ENCODE results near the gene RNGTT.
A peak's percentile ranks its signal among the peaks of the same experiment; 100 is the strongest.

Gene RNGTT

DNA sequence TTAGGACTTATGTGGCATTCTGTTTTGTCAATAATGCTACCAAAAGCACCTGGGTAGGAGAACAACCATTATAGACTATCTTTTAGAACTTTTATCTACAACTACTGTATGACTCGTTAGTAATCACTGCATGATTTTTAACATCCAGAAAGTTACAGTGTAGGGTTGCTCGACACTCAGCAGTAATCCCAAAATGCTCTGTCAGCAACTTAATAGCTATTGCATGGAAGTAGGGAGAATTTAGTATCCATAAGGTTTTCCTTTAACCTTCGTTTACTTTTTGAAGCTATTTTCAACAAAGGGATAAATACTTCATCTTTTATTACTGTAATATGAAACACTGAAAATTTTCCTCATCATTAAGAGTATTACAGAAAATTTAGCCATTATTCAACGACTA lies 309.5 kb downstream of the RNGTT start:
- DNase-seq (ENCODE audit: low spot score) = no peak

DNA sequence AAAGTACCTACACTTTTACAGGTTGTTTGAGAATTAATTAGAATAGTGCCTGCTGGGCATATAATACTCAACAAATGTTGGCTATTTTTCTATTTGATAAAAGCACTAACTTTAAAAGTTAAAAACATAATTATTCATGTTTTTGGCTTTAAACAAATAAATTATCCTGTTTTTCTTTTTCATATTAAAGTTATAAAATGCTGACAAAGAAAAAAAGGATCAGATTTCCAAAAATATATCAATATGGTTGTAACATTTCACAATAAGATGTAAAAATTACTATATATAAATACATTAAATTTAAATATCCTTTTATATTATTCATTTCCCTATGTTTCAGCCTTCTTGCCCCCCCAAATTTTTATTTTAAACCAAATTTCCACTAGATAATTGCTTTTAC lies 312.0 kb downstream of the RNGTT start:
- no peak for DNase-seq (ENCODE audit: low spot score)

DNA sequence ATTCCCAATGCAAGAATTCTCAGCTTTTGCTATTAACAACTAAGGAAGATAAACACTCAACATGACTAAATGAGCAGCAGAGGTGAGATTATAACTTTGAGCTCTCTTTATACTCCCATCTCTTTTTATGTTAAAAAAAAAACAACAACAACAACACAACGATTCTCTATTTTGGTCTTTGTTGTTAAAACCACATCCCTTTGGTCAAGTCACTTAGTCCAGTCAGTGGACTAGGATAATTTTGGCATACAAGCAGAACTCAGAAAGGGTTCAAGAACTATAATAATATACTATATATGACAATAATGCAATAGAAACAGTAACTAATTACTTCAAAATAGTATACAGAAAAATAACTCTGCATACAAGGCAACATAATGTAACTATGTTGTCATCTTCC lies 312.4 kb downstream of the RNGTT start:
- DNase-seq (ENCODE audit: low spot score) = no peak

- no peak for DNase-seq (ENCODE audit: low spot score)
Measured at GRCh38 chr6:88650029-88650619, 313.3 kb downstream of the RNGTT start.

DNA sequence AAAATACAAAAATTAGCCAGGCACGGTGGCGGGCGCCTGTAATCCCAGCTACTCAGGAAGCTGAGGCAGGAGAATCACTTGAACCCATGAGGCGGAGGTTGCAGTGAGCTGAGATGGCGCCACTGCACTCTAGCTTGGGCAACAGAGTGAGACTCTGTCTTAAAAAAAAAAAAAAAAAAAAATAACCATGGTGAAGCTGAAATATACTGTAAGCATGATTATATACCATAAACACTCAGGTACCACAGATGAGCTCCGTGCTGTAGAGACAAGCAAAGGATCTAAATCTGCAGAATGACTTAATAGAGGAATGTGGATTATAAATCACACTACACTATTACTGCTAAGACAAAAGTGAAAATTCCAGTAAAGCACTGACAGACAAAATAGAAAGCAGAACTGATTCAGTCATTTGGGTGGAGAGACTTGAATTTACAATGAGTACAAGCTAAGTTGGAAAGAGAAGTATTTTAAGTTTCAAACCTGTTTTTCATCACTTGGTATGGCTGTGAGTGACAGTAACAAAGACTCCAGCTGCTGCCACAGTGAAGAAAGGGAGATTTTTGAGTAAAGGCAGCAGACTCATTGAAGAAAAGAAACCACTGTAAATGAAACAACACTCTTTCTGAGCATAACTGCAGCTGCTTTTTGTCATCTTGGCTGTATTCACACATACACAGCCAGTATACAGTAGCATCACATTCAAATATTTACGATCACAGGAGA lies 322.1 kb downstream of the RNGTT start:
- no peak for DNase-seq (ENCODE audit: low spot score)

DNA sequence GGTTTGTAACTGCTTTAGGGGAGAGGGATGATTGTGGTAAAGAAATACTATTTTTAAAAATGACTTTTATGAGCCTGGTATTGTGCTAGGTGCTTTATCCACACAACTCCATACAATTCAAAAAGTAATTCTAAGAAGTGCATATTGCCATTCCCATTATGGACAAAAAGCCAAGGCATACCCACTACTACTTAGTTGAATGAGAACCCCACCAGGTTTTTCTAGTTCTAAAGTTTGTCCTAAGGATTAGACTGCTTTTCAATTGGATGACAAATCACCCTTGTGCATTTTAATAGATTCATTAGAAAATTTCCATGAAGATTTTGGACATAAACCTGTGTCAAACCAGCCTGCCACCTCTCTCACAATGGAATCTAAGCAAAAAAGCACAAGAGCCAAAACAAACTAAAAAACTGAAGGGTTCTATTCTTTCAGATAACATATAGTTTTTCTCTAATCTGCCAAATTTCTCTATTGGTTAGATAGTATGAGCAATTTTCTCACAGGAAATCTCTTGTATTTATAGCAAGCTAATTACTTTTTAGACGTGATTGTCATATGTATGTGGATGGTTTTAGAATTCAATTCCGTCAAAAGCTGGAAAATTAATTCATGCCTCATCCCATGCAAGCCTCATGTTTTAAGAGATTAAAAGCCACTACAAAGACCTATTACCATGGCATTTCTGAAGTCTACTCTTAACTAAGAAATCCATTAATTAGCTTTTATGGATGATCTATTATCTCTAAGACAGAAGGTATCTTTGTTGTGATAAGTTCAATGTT lies 325.5 kb downstream of the RNGTT start:
- no peak for DNase-seq (ENCODE audit: low spot score)

GRCh38 chr6:88636871-88637270 lies 326.5 kb downstream of the RNGTT start:
- no peak for DNase-seq (ENCODE audit: low spot score)

GRCh38 chr6:88633782-88634181 lies 329.6 kb downstream of the RNGTT start:
- DNase-seq (ENCODE audit: low spot score) = no peak

DNA sequence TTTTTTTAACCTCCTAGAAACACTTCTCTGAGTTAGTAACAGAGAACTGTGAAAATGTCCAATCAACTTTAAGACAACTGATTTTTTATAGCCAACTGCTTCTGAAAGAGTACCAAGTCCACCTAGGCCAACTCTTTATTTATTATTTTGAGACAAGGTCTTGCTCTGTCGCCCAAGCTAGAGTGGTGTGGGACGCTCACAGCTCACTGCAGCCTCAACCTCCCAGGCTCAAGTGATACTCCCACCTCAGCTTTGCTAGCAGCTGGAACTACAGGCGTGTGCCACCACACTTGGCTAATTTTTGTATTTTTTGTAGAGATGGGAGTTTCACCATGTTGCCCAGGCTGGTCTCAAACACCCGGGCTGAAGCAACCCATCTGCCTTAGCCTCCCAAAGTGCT lies 331.6 kb downstream of the RNGTT start:
- DNase-seq (ENCODE audit: low spot score) = no peak

- no peak for DNase-seq (ENCODE audit: low spot score)
Measured at GRCh38 chr6:88629838-88630494, 333.5 kb downstream of the RNGTT start.

GRCh38 chr6:88626460-88626859 lies 337.0 kb downstream of the RNGTT start:
- no peak for DNase-seq (ENCODE audit: low spot score)

- DNase-seq (ENCODE audit: low spot score) = no peak
Measured at GRCh38 chr6:88623531-88623930, 339.9 kb downstream of the RNGTT start.

DNA sequence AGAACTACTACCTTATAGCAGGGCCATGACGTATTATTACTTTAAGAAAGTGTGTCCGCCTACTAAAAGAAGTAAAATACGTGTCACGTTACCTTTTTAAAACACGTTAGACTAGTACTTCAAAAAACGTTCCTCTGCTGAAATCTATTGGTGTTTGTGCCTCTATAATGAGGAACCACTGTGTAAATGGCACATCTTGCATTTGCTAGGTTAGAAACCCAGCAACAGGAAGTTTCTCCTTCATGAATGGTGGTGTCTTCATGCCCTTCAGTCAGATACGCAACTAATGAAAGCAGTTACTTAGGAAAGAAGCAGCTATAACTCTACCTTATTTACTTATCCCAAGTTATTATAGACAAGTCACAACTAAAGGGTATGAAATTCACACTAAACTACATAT lies 343.5 kb downstream of the RNGTT start:
- DNase-seq (ENCODE audit: low spot score) = no peak

DNA sequence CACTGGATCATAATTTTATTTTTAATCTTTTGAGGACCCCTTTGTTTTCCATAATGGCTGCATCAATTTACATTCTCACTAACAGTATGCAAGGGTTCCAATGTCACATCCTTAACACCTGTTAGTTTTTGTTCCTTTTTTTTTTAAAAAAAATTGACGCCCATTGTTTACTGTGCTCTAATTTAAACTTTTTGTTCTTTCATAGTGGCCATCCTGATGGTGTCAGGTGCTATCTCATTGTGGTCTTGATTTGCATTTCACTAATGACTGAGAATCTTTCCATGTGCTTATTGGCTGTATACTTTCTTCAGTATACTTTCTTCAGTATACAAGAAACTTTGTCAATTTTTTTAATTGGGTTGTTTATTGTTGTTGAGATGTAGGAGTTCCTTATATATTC lies 347.0 kb downstream of the RNGTT start:
- no peak for DNase-seq (ENCODE audit: low spot score)

DNA sequence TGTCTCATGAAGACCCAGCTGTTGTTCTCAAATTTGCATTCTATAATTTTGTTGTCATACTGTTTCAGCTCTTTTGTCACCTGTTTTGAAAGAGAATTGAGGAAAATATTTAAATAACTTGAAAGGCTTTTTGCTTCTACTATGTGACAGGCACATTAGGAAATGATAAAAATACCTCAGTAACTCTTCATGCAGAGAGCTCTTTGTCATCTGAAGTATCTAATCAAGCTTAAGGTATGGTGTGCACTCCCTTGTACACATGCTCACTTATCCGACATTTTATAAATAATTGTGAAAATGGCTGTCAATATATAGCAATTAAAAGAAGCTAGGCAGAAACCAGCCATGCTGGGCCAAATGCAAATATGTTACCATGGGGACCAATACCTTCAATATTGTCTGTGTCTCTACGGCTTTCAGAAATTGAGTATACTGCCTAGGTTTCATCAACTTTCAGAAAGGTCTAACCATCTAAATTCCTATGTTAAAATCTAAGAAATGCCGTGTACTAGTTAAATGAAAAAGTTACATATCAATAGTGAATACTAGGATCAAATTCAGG lies 349.0 kb downstream of the RNGTT start:
- no peak for DNase-seq (ENCODE audit: low spot score)

DNA sequence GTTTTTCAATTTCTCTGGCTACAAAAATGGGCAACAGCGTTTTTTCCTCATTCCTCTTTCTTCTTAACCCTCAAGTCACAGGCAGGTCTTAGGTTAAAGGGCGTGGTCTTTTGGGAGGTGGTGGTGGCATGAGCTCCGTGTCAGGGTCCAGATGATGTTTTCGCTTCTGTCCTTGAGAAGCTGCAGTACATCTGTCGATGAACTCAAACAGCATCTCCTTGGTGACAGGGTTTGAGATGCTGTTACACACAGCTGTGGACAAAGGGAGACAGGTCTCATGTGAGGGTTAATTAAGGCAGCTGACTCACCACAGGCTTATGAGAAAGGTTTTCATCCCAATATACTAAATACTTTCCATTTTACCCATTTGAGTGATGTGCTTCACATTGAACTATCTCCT lies 350.8 kb downstream of the RNGTT start:
- DNase-seq (ENCODE audit: low spot score) = no peak

DNA sequence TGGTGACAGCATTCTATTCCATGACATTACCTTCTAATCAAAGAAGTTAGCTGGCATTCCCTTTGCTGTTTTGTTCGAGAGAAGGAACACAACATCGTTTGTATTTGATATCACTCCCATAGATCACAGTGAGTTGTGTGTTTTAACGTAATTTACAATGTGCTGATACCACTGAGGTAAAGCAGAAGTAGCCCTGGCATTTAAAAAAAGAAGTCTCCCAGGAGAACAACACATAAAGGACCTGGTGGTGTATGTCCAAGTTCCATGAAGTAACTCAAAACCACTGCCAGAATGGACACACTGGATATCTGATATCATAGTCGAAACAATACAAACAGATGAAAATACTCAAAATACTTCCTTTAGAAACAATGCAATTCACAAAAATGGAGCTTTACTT lies 351.7 kb downstream of the RNGTT start:
- DNase-seq (ENCODE audit: low spot score) = no peak

- DNase-seq (ENCODE audit: low spot score) = no peak
Measured at GRCh38 chr6:88609983-88610382, 353.4 kb downstream of the RNGTT start.

- no peak for DNase-seq (ENCODE audit: low spot score)
Measured at GRCh38 chr6:88605271-88605670, 358.1 kb downstream of the RNGTT start.

- no peak for DNase-seq (ENCODE audit: low spot score)
Measured at GRCh38 chr6:88599571-88599970, 363.8 kb downstream of the RNGTT start.

DNA sequence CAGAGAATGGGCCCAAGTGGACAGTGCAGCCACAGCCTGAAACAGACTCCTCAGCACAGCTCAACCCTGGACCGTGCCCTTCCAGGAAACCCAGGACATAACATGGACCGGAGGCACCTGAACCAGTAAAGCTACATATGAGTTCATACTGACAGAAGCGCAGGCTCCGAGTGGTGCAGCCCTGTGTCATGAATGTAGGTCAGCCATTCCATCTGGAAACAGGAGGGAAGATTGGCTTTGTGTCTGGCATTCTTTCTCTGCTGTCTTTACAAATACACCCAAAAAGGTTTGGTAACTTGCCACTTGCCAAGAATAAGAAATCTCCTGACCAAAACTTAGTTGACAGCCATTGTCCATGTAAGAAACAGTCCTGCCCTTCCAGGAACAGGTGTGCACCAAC lies 366.6 kb downstream of the RNGTT start:
- DNase-seq (ENCODE audit: low spot score) = peak; percentile 69

GRCh38 chr6:88588938-88589337 lies 374.5 kb downstream of the RNGTT start:
- no peak for DNase-seq (ENCODE audit: low spot score)

DNA sequence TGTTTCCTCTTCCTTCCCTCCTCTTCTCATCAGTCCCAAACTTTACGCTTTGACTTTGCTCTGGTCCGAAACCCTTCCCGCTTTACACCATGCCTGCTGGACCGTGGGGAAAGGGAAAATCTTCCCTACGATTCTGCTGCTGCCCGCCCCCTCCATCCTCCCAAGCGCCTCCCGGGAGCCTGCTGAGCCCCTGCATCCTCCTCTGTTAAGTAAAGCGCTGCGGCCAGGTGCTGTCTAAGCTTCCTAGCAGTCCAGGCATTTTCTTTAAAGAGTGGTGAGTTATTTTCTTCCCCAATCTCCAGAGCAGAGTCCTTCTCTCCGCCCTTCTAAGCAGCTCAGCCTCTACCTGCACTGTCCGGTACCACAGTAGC lies 376.3 kb downstream of the RNGTT start:
- DNase-seq (ENCODE audit: low spot score) = no peak

All from cerebellar cortex (tissue), 1 donor.